DMS53 treated with DMSO at 0.1 percent for 48 hours (cell line): ENCODE measurements around the gene MIA3.
"Not testable (repeated sequence)": the region's sequence is repeated elsewhere in the genome, so short reads cannot be mapped to it uniquely, and the experiment has no call there.

Source experiments
- DNase-seq: peaks from one replicate; lab custom pipeline; 2025; ENCODE audit not compliant: unreplicated experiment; lab: John Stamatoyannopoulos, UW

MIA3 gene

DNA sequence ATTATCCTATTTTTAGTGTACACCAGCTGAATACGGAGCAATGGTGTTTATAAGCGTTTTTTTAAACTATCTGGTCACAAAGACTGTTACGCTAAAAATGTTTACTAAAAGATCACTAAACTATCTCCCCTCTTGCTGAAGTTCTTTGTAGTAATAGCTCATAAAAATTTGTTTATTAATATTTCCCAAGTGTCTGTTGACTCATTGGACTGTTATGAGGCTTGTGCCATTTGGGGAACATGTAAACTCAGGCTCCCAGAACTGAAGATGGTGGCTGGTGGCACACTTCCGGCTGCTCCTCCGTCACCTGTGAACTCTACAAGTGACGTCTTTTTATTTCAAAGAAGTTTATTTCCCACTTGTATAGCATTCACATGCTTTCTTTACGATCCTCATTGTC is 48.1 kb downstream of the MIA3 start:
- no peak for DNase-seq

DNA sequence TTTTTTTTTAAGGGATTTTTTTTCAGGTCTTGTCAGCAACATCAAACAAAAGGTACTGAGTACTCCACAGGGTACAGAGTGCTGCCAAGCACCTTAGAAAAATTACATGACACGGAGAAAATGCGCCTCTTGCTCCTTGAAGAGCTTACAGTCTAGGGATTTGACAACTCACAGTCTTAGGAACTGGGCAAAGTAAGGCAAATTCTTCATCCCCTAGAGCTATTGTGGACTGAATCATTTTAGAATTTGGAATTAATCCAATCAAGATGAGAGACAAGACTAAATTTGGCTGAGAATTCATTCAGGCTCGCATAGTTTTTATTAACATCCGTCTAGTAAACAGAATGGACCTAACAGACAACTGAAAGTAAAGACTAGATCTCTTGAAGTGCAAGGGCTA is 50.3 kb downstream of the MIA3 start:
- not testable (repeated sequence) for DNase-seq

DNA sequence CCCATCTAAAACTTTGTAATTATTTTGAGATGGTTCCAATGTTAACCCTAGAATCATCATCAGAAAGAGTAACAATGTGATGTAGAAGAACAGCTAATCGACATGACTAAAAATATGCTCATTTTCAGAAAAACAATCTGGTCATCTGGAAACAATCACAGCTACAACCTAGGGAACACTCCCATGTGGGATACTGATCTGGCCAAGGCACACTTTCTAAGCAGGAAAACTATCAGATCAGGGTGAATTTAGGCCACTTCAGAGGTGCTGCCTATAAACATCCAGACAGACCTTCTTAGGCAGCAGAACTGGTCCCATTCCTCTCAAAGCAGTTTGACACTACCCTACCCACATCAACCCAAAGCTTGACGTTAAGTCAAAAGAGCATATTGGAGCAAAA is 51.2 kb downstream of the MIA3 start:
- not testable (repeated sequence) for DNase-seq

DNA sequence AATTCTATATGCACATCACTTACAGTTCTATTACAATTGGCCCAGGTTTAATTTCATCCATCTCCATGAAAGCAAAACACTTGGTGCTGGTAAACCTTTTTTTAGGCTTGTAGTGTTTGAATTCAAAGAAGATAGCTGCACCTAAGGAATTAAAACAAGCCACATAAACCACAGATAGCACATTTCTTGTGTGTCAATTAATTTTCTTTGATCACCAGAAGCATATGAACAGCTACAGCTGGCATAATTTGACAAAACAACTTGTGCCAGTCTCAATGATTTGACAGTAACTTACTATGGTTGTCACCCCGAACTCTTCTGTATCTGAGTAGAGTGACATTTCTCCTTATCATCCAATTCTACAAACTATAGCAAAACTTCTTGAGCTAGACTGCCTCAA is 52.2 kb downstream of the MIA3 start:
- DNase-seq = no peak

DNA sequence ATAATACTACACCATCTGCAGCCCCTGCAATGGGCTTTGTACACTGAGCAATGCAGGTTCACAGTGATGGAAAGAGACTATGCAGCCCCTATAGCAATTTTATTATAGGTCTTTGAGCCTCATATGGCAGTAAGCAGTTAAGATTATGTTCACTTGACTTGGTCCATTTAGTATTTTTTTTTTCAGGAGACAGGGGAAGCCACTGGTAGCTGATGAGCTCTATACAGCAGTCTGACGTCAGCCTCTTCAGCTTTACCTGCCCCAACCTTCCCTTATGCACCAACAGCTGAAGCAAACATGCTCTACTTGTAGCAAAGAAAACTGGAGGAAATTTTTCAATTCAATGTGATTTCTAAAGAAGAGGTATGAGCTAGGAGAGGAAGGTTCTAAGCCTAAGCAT is 62.2 kb downstream of the MIA3 start:
- no peak for DNase-seq

DNA sequence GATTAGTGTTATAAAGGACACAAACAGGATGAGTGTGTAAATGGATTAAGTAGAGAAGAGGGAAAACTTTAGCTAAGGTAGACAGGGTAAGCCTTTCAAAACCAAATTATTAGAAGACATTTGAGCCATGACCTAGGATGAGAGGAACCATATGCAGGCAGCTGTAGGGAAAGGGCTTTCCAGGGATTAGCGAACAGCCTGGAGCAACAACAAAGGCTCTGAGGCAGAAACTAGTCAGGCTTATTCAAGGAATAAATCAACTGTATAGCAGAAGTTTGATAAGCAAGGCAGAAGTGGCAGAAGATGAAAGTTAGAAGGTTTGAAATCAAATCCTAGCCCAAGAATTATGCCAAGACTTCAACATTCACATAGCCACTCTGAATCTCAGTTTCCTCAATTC is 73.1 kb downstream of the MIA3 start:
- no peak for DNase-seq

DNA sequence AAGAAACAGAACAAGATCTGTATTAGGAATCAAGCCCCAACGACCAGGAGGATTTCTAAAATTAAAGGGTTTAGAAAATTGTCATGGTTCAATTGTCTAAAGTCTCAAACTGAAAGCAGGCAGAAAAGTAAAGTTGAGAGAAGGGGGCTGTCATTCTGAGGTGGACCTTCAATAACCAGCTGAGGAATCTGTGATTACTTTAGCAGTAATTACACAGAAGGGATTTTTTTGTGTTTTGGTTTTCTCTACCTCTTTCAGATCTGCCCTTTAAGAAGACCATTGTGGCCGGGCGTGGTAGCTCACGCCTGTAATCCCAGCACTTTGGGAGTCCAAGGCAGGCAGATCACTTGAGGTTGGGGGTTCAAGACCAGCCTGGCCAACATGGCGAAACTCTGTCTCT is 77.0 kb downstream of the MIA3 start:
- no peak for DNase-seq

DNA sequence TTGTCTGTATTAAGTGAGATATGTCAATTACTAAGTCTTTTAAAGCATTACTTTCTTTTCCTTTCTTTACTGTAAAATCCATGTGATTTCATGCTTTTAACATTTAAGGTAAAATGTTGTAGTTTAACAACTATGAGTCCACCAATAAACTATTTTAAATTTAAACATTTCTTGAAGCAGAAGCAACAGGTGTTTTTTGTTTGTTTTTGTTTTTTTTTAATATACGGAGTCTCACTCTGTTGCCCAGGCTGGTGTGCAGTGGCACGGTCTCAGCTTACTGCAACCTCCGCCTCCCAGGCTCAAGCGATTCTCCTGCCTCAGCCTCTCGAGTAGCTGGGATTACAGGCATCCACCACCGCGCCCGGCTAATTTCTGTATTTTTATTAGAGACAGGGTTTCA is 78.8 kb downstream of the MIA3 start:
- no peak for DNase-seq

DNA sequence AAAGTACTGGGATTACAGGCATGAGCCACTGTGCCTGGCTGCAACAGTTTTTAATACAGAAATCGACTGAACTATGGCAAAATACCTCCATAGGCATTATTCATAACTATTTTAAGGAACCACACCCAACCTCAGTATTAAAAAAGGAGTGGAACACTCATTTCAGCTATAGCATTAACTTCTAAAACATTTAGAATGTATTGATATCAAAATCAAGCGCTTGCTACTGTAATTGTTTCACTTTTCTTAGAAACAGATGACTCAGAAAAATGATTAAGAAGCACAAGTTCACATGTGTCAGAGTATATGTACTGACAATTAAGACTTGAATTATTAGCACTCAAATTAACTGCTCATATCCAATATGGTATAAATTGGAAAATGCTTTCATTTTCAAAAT is 79.3 kb downstream of the MIA3 start:
- DNase-seq = no peak

DNA sequence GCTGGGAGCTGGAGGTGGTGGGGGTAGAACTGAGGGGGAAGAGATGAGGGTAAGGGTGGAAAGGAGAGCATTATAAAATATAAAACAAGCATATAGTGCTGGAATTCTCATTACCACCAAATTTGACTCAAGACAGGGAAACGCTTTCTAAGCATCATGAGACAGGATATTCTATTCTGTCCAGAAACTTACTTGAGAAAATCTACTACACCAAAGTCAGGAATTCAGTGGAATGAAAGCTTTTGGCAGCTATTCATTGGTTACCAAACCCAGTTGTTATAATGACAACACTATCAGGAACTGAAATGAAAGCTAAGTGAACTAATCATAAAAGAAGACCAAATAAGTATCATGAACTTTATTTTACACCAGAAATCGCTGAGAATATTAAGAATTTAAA is 79.9 kb downstream of the MIA3 start:
- no peak for DNase-seq

DNA sequence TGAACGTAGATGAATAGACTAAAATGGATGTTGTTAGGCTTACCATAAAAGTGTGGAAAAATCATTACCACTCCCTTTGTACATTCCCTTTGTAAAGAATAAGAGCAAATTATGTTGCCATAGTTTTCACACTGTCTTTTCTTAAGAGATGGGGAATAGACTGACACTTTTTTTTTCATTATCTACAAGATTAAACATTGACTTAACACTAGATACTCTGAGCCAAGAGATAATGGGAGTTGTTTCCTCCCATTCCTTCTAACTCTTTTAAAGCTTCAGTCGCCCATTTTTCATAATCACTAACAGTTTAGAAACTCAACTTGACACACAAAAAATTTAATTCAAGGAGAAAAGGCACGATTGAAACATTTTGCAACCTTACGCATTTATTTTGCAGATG is 84.3 kb downstream of the MIA3 start:
- DNase-seq = no peak

DNA sequence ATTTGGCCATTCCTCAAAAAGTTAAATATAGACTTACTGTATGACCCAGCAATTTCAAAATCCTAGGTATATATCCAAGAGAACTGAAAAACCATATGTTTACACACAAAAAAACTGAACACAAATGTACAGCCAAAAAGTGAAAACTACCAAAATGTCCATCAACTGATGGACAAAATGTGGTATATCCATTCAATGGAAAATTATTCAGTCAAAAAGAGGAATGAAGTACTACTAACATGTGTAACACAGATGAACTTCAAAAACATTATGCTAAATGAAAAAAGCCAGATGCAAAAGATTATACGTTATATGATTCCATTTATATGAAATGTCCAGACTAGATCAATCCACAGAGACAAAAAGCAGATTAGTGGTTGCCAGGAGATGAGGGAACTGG is 86.4 kb downstream of the MIA3 start:
- DNase-seq = no peak

DNA sequence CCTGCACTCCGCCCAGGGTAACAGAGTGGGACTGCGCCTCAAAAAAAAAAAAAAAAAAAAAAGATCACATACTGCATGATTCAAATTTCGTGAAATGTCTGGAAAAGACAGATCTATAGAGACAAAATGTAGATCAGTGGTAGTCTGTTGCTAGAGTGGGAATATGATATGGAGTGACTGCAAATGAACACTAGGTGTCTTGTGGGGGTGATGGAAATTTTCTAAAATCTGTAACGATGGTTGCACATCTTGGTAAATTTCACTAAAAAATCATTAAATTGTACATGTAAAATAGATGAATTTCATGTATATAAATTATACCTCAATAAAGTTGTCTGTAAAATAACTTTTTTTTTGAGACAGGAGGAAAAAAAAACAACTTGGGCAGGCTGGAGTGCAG is 88.9 kb downstream of the MIA3 start:
- no peak for DNase-seq

DNA sequence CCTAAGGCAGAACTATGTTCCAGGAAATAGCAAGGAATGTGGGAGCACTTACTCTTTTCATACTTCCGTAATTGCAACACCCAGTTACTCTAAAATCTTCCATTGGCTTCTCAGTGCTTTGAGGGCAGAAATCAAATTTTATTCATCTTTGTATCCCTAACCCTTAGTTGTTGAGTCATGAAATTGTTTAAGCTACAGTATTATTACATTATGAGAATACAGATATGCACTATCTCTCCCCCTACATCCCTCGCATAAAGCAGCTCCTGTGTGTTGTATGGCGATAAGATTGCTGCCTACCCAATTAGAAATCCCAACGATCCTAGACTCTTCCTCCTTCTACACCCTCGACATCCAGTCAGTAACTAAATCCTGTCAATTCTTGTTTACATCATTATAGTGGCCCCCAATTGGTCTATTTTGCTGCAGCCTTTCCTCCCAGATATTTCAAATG is 91.8 kb downstream of the MIA3 start:
- DNase-seq = no peak

DNA sequence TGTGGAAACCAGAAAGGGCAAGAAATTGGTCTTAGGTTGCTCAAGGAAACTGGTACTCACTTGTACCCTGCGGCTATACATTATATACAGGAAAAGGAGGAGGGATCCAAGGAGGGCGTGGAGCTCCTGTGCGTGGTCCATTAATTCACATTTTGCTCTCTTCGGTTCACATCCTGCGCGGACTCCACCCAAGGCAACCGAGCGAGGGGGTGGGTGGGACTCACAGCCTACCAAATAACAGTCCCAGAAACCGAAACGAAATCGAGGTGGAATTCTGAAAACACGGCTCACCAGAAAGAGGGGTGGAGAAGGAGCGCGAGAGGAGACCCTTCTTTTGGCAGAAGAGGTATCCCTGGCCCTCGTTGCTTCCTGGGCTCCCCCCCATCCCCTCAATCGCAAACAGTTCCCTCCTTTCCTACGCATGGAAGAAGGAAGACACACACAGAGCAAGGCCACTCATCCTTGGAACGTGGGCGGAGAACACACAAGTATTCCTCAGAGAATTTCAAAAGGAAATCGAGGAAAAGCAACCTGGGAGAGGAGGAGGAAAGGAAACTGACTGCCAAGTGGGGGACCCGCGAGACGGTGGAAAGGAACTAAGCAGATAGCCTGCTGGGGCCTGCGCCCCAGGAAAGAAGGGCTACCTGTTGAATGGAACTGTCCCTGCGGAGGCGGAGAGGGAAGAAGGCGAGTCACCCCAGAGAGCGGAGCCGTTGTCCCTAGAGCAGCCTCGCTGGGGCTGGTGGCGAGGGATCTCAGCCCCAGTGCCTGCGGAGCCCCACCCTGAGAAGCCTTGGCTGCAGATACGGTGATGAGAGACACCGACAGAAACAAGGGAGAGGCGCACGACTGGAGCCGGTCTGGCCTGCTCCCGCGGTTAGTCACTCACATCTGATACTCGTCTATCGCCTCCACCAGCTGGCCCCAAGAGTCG is 93.7 kb downstream of the MIA3 start:
- peak; percentile 31 for DNase-seq

DNA sequence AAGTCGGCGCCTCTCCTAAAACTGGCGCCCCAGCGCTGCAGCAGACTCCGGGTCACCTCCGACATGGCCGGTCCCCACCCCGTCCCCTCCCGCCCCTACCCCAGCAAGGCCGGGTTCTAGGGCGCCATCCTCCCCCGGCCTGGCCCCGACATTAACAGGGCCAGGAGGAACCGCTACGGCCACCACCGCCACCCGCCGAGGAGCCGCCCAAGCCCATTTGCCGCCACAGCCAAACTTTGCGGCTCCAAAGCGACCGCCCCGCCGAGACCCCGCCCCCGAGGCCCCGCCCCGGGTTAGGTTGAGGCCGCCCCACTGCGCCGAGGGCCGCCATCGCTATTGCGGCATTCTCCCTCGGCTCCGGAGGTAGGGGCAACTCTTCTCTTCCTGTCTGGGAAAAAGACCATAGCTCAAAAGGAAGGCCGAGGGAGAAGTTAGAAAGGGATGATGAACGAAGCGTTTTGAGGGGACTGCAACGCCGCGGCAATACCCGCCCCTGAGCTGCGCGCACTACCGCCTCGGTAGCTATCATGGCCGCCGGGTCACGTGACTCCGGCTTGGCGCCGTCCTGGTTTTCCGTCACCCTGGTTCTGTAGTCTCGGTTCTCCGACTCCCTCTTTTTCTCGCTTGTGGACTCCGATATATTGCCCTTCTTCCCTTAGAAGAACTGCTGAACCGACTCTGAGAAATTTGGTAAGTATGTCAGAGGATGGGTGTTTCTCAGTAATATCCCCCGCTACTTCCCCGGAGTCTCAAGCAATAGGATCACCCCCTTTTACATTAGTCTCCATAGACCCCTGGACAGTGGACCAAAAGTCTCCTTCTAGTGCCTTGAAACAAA is 94.6 kb downstream of the MIA3 start, which contains the start of the genes AIDA and BROX:
Gene AIDA, minus strand, starts transcription at position 239 of the 838 bp plus-strand sequence. Its CDS starts 174 bp downstream, at position 65.
Gene BROX, plus strand, starts transcription at position 312 of the 838 bp plus-strand sequence. CDS start 3,136 bp downstream, outside the sequence.
- DNase-seq = peak; percentile 89

DNA sequence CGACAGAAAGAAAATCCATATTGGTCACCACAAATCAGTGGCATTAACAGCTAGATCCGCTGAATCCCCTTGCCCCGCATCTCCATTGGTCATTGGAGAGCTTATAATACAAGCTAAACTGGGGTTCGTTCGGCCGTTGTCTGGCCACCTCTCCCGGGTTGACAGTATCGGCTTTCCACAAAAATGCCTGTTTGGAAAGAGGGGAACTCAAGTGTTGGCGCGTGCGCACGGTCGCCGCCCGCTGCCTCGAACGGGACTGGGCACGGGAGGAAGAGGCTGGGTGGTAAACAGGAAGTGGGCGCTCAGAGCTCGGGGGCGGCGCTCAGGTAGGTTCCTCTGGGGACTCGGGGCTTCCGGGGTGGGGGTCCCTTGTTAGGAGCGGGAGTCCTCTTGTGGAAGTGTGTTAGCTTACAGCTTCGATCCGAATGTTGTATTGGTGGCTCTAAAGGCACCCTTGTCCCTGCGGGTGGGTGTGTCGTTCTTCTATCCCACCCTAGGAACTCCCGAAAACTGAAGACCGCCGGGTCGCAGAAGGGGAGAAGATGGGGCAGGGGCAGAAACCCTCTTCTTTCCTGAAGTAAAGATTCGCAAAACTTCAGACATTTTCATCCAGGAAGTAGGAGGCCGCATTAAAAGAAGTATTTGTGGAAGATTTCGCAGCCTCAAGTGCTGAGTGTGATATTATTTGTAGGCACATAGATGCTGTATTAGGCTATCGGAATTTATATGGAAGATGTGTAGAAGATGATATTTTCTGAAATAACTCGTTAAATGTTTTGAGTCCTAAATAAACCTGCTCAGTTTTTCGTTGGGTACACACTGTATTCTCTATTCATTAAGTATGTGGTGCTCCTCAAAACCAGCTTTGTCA is 95.4 kb downstream of the MIA3 start:
- peak; percentile 93 for DNase-seq

DNA sequence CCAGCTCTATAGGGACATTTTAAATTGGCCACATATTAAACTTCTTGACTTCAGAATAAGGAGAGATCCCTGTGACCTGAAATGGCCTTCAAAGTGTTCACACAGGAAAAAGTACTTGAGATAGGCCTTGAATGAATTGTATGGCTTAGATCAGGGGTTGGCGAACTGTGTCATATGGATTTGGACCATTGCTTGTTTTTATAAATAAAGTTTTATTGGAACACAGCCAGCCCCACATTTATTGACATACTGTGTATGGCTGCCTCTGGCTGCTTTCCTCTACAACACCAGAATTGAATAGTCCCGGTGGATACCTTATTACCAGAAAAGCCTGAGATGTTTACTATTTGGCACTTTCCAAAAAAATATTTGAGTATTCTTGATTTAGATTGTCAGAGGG is 98.5 kb downstream of the MIA3 start:
- DNase-seq = no peak
